B cell (primary cell): ENCODE measurements around the gene HCN1. TPM values are rescaled to one million over a fixed set of nuclear protein-coding genes. Genes with fewer than 3 reads are reported as not detected.
"Not testable (repeated sequence)": the region's sequence is repeated elsewhere in the genome, so short reads cannot be mapped to it uniquely, and the experiment has no call there.

Experiments used
- ATAC-seq: fragments of 200-7000 bp; cut with Tn5 transposase; one replicate; pipeline ENCODE4 v1.10.0; 2021; ENCODE audit warnings: low read depth, mild to moderate bottlenecking, moderate number of reproducible peaks, moderate library complexity
- CTCF ChIA-PET: fragments of 350-600 bp; sonication (Branson Sonifier 250); formaldehyde crosslinking; loops from one replicate; lab custom pipeline; 2021; ENCODE audit warnings: antibody characterized with exemption, inconsistent platforms; lab: Charles Lee
- POLR2A ChIA-PET: fragments of 350-600 bp; sonication (Branson Sonifier 250); formaldehyde crosslinking; loops from one replicate; lab custom pipeline; 2021; ENCODE audit warnings: antibody characterized with exemption; lab: Charles Lee
- DNase-seq: peaks from one replicate; pipeline ENCODE4 v3.0.0; 2013
- H2AFZ ChIP-seq: 2 replicates; pipeline ENCODE4 v1.6.1; 2012; ENCODE audit warnings: mild to moderate bottlenecking, low read depth, low read length; ENCODE audit not compliant: insufficient read depth, poor library complexity, severe bottlenecking
- H3K27ac ChIP-seq, 2 donors: 1 replicate in 1 of 2; 2 replicates in 1 of 2; pipeline ENCODE4 v1.5.1; 2012 to 2013; ENCODE audit warnings: low read length in 2 of 2, mild to moderate bottlenecking in 2 of 2, moderate library complexity in 1 of 2
- H3K27me3 ChIP-seq, 4 experiments: fragments of 200-600 bp in 1 of 4; sonication (generic) in 1 of 4; replicated peaks in 1 of 4; 1 replicate in 2 of 4; 2 replicates in 2 of 4; pipeline versions ENCODE4 v1.6.1 to v1.7.0; 2013 to 2016; ENCODE audit warnings: low read length in 3 of 4, mild to moderate bottlenecking in 2 of 4, mixed read lengths in 1 of 4, moderate library complexity in 1 of 4; ENCODE audit not compliant: insufficient read depth in 4 of 4, control insufficient read depth in 3 of 4; ENCODE audit errors: control extremely low read depth in 1 of 4
- H3K36me3 ChIP-seq, 2 experiments: replicated peaks in 1 of 2; 1 replicate in 1 of 2; 2 replicates in 1 of 2; pipeline versions ENCODE4 v1.6.1 to v1.7.1; 2013; ENCODE audit warnings: low read length in 1 of 2; ENCODE audit not compliant: insufficient read depth in 2 of 2, control insufficient read depth in 1 of 2; ENCODE audit errors: control extremely low read depth in 1 of 2, extremely low read depth in 1 of 2
- H3K4me1 ChIP-seq, 2 donors: fragments of 200-600 bp in 1 of 2; sonication (generic) in 1 of 2; 1 replicate in 1 of 2; 2 replicates in 1 of 2; pipeline versions ENCODE4 v1.5.1 to v1.6.1; 2013 to 2017; ENCODE audit warnings: low read length in 2 of 2; ENCODE audit not compliant: control insufficient read depth in 2 of 2, insufficient read depth in 2 of 2
- H3K4me2 ChIP-seq: replicated peaks from 2 replicates; pipeline ENCODE3; 2012; ENCODE audit warnings: mild to moderate bottlenecking, low read depth, low read length; ENCODE audit not compliant: poor library complexity, severe bottlenecking
- H3K4me3 ChIP-seq, 5 experiments: fragments of 200-600 bp in 1 of 5; sonication (generic) in 1 of 5; 1 replicate in 3 of 5; 2 replicates in 2 of 5; pipeline versions ENCODE4 v1.5.1 to v1.7.0; 2011 to 2016; ENCODE audit warnings: low read length in 4 of 5, mild to moderate bottlenecking in 4 of 5, low read depth in 2 of 5, control low read depth in 1 of 5, moderate library complexity in 1 of 5; ENCODE audit not compliant: insufficient read depth in 1 of 5; ENCODE audit errors: control extremely low read depth in 1 of 5, extremely low read depth in 1 of 5
- H3K79me2 ChIP-seq: fragments of 200-600 bp; sonication (generic); one replicate; pipeline ENCODE4 v1.6.0; 2016; ENCODE audit warnings: low read length; ENCODE audit not compliant: control insufficient read depth, insufficient read depth
- H3K9ac ChIP-seq: fragments of 200-600 bp; sonication (generic); 2 replicates; pipeline ENCODE4 v1.6.1; 2017; ENCODE audit warnings: mild to moderate bottlenecking, low read length, moderate library complexity
- H3K9me3 ChIP-seq, 3 donors: one replicate each; pipeline versions ENCODE4 v1.6.1 to v1.7.1; 2013; ENCODE audit warnings: low read length in 2 of 3; ENCODE audit not compliant: control insufficient read depth in 2 of 3, insufficient read depth in 1 of 3; ENCODE audit errors: control extremely low read depth in 1 of 3
- H4K20me1 ChIP-seq: 2 replicates; pipeline ENCODE4 v1.6.0; 2012; ENCODE audit warnings: mild to moderate bottlenecking, low read length; ENCODE audit not compliant: insufficient read depth, control insufficient read depth, poor library complexity, severe bottlenecking
- H3K27ac Mint-ChIP-seq: one replicate; pipeline ENCODE4 v1.8.0; 2021; ENCODE audit warnings: mixed read lengths
- H3K27me3 Mint-ChIP-seq: one replicate; pipeline ENCODE4 v1.8.0; 2021; ENCODE audit warnings: mixed read lengths
- H3K4me1 Mint-ChIP-seq: one replicate; pipeline ENCODE4 v1.8.0; 2021; ENCODE audit warnings: mixed read lengths
- H3K4me3 Mint-ChIP-seq: one replicate; pipeline ENCODE4 v1.8.0; 2021; ENCODE audit warnings: mixed read lengths
- H3K9me3 Mint-ChIP-seq: one replicate; pipeline ENCODE4 v1.8.0; 2022; ENCODE audit warnings: mixed read lengths; ENCODE audit not compliant: insufficient read depth
- CTCF ChIP-seq: fragments of 200-600 bp; IDR thresholded peaks from one replicate; pipeline ENCODE4 v1.8.0; 2022; ENCODE audit warnings: antibody characterized with exemption, mild to moderate bottlenecking
- EZH2 ChIP-seq: IDR thresholded peaks from 2 replicates; pipeline ENCODE4 v1.6.1; 2012; ENCODE audit warnings: borderline replicate concordance, low read depth, mild to moderate bottlenecking, moderate library complexity, low read length; ENCODE audit not compliant: insufficient read depth, poor library complexity, severe bottlenecking
- WGBS: methylation state at CpG from one replicate; pipeline ENCODE4 v1.1.5; 2013; ENCODE audit warnings: missing lambda C conversion rate; ENCODE audit not compliant: insufficient coverage; 5-methylcytosine and 5-hydroxymethylcytosine counted together
- intact Hi-C: fragments of 100-400 bp; cut with micrococcal nuclease; formaldehyde crosslinking; loops from one replicate; pipeline ENCODE4 v1.10.0; 2022
- polyA plus RNA-seq: library from polyadenylated mRNA; depleted of rRNA; stranded (reverse); fragments of >200 nt; gene quantifications from 2 replicates; pipeline ENCODE4 v1.2.3, GENCODE V29; 2012
- total RNA-seq, 2 donors: library from RNA; stranded (reverse); fragments of 120-200 nt in 1 of 2; gene quantifications; 1 replicate in 1 of 2; 2 replicates in 1 of 2; pipeline versions ENCODE4 v1.2.3 to v1.2.4, GENCODE V29; 2013 to 2022

Gene HCN1
- total and polyA plus RNA-seq, 2 donors (not counting 1 experiment from before 2014, with no cell fraction given) = not detected

- no peak for TF ChIP-seq CTCF
- TF ChIP-seq EZH2 = no peak
- Mint-ChIP-seq H3K4me1 (no peaks in the 10 kb centered on the region), H3K9me3 (peaks cover 9% of the 10 kb centered on the region), H3K27ac (no peak overlapping the region), H3K4me3 (no peak overlapping the region), H3K27me3 (no peaks in the 10 kb centered on the region)
- WGBS = 86% methylated on average over 1 of the region's 3 CpGs
- Histone ChIP-seq H3K9ac (no peak overlapping the region), H3K4me2 (no peak overlapping the region), H3K36me3 (no peaks in the 10 kb centered on the region), H3K9me3 (no peaks in the 10 kb centered on the region), H3K4me3 (no peak overlapping the region), H3K79me2 (no peaks in the 10 kb centered on the region), H3K27me3 (no peaks in the 10 kb centered on the region), H3K4me1 (no peaks in the 10 kb centered on the region), H4K20me1 (no peaks in the 10 kb centered on the region), H3K27ac (no peak overlapping the region), H2AFZ (no peak overlapping the region)
- ChIA-PET POLR2A (no interaction called here), CTCF (no interaction called here)
- no peak for ATAC-seq
- DNase-seq = no peak
- intact Hi-C loops = no loop called here
Observed at GRCh38 chr5:45601424-45601823, 94.8 kb downstream of the HCN1 start.

DNA sequence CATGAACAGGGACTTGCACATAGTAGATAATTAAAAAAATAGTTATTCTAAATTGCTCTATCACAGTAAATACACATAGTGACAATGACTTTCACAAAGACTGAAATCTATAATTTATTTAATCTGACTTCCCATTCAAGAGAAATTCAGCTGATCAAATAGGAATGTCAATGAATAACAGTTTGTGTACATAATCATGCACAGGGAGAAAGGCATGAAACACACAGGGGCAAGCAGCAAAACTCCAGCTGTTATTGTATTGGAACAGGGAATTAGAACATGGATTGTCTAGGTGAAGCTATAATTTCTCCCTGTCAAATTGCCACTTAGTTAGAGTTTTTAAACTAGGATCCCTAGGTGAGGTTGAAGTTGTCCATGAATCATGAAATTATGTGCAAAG lies 99.9 kb downstream of the HCN1 start:
- intact Hi-C loops = no loop called here
- DNase-seq (no peak), ATAC-seq (no peak)
- Mint-ChIP-seq H3K4me1 (no peaks in the 10 kb centered on the region), H3K27ac (no peak overlapping the region), H3K4me3 (no peak overlapping the region), H3K27me3 (no peaks in the 10 kb centered on the region), H3K9me3 (peaks cover 4% of the 10 kb centered on the region)
- no peaks in the 10 kb centered on the region for H3K27me3 ChIP-seq
- peaks cover 0 to 3% (median 0%) of the 10 kb centered on the region in 3 donors for H3K9me3 ChIP-seq
- CTCF ChIA-PET = no interaction called here
- TF ChIP-seq CTCF = no peak
- TF ChIP-seq EZH2 = no peak
- no peak overlapping the region for H3K4me3 ChIP-seq
- H3K36me3 ChIP-seq = no peaks in the 10 kb centered on the region
- H3K9ac ChIP-seq = no peak overlapping the region
- no peaks in the 10 kb centered on the region for H3K79me2 ChIP-seq
- H2AFZ ChIP-seq = no peak overlapping the region
- no peaks in the 10 kb centered on the region for H4K20me1 ChIP-seq
- H3K4me1 ChIP-seq = no peaks in the 10 kb centered on the region
- POLR2A ChIA-PET = no interaction called here
- H3K4me2 ChIP-seq = no peak overlapping the region
- H3K27ac ChIP-seq = no peak overlapping the region

DNA sequence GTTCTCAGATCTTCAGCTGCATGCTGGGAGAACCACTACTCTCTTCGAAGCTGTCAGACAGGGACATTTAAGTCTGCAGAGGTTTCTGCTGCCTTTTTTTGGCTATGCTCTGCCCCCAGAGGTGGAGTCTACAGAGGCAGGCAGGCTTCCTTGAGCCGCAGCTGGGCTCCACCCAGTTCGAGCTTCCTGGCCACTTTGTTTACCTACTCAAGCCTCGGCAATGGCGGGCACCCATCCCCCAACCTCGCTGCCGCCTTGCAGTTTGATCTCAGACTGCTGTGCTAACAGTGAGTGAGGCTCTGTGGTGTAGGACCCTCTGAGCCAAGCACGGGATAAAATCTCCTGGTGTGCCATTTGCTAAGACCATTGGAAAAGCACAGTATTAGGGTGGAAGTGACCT lies 110.2 kb downstream of the HCN1 start:
- WGBS = 98% methylated on average over 6 of the region's 8 CpGs

More for the DNA sequence above, 110.2 kb downstream of the HCN1 start:
- H3K4me1 ChIP-seq, ATAC-seq, H3K79me2 ChIP-seq, H3K9me3 ChIP-seq, H3K4me1 Mint-ChIP-seq, DNase-seq, CTCF ChIA-PET, intact Hi-C loops, H4K20me1 ChIP-seq, H3K4me3 ChIP-seq, H3K4me3 Mint-ChIP-seq, H3K27ac ChIP-seq, POLR2A ChIA-PET, H3K9ac ChIP-seq, H3K27ac Mint-ChIP-seq, H3K36me3 ChIP-seq, H3K9me3 Mint-ChIP-seq, H3K4me2 ChIP-seq, H2AFZ ChIP-seq, H3K27me3 Mint-ChIP-seq, H3K27me3 ChIP-seq: not testable (repeated sequence)
